NB4 (cell line): ENCODE data around the gene SGIP1.

Experiments
- CTCF ChIP-seq: IDR thresholded peaks from one replicate; pipeline ENCODE4 v1.5.1; 2012; ENCODE audit warnings: low read depth, low read length
- MYC ChIP-seq: IDR thresholded peaks from 2 replicates; pipeline ENCODE4 v1.6.1; 2011; ENCODE audit warnings: low read depth, low read length

DNA sequence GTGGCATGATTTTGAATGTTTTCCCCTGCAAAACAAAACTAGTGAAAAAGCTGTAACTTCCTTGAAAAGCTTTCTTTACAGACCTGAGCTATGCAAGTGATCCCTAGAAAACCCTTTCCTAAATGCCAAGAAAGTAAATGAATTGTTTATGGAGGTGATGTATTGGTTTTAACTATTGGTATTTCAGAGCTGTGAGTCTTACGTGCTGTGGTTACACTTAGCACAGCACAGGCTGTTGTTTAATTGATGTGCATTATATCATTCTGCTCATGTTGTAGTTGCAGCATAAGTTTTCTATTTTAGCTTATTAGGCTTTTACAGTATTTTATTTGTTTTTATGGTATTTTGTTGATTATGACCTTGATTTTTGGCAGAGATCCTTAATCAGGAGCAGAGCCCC lies 144.2 kb downstream of the SGIP1 start:
- TF ChIP-seq CTCF (no peak), MYC (no peak)
